GM21528 (cell line): ENCODE results near the gene DEDD.

Experiments
- ATAC-seq: cut with Tn5 transposase; IDR thresholded peaks from one replicate; pipeline ENCODE4 v1.9.1; 2021; ENCODE audit warnings: mild to moderate bottlenecking, moderate library complexity; ENCODE audit not compliant: unreplicated experiment, low FRiP score

The DEDD gene

DNA sequence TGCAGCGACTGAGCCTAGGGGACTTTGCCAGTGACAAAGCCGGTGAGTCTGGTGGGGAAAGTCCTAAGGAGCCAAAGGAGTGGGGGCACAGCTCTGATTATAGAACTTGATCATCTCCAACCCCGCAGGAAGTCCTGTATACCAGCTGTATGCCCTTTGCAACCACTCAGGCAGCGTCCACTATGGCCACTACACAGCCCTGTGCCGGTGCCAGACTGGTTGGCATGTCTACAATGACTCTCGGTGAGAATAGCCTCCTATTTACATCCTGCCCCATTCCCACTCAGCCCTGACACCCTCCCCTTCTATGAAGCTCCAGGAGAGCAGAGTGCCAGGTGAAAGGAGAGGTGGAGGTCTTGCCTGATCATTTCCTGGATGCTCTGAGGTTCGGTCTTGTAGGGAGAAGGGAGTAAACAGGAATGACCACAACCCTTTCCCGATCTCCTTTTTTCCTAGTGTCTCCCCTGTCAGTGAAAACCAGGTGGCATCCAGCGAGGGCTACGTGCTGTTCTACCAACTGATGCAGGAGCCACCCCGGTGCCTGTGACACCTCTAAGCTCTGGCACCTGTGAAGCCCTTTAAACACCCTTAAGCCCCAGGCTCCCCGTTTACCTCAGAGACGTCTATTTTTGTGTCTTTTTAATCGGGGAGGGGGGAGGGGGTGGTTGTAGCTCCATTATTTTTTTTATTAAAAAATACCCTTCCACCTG lies 32.6 kb upstream of the DEDD start:
- ATAC-seq = no peak

DNA sequence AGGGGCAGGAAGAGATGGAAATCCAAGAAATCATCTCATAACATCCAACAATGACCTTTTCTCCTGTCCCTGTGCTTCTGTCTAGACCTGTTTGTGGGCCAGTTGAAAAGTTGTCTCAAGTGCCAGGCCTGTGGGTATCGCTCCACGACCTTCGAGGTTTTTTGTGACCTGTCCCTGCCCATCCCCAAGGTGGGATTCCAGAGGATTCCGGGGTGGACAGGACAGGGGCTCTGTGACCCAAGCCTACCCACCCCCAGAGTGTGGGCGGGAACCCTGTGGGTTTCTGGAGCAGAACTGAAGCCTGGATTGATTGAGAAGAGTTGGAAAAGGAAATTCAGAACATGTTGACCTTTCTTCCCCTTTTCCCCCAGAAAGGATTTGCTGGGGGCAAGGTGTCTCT lies 31.3 kb upstream of the DEDD start:
- no peak for ATAC-seq

DNA sequence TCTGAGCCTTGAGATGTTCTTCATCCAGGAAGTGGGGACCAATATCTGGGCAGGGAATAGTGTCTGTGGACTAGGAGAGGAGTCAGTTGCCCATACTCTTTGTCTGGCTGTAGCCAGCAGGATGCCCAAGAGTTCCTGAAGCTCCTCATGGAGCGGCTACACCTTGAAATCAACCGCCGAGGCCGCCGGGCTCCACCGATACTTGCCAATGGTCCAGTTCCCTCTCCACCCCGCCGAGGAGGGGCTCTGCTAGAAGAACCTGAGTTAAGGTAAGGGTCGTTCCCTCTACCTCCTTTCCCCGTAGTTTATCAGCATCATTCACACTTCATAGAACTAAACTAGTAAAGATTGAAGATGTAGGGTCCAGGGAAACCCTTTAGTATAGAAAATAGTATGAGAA lies 30.3 kb upstream of the DEDD start:
- no peak for ATAC-seq

- no peak for ATAC-seq
Measured at GRCh38 chr1:161162052-161162451, 29.6 kb upstream of the DEDD start.

DNA sequence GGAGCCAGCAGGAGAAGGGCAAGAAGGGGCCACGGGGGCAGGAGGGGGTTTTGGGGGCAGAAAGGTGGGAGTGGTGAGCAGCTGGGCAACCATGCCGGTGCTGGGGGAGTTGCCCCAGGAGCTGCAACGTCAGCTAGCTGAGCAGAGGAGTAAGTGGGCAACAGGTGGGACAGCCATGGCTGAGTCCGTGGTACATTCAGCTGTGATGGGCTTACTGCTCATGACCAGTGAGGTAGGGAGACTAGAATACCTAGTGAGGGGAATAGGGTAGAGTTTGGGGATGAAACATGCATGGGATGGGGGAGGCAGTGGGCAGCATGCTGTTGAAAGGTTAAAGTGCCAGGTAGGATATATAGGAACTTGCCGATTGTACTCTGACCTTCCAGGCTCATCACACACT lies 29.2 kb upstream of the DEDD start:
- ATAC-seq = no peak

- ATAC-seq = no peak
Measured at GRCh38 chr1:161160671-161161145, 28.2 kb upstream of the DEDD start.

GRCh38 chr1:161159913-161160243 lies 27.4 kb upstream of the DEDD start:
- peak; percentile 3 for ATAC-seq

GRCh38 chr1:161159087-161159912 lies 26.8 kb upstream of the DEDD start, which contains the start of gene USP21:
Gene USP21 (plus strand): TSS chr1:161159500. CDS start chr1:161160641, 1,141 bp downstream.
- peak; percentile 59 for ATAC-seq

DNA sequence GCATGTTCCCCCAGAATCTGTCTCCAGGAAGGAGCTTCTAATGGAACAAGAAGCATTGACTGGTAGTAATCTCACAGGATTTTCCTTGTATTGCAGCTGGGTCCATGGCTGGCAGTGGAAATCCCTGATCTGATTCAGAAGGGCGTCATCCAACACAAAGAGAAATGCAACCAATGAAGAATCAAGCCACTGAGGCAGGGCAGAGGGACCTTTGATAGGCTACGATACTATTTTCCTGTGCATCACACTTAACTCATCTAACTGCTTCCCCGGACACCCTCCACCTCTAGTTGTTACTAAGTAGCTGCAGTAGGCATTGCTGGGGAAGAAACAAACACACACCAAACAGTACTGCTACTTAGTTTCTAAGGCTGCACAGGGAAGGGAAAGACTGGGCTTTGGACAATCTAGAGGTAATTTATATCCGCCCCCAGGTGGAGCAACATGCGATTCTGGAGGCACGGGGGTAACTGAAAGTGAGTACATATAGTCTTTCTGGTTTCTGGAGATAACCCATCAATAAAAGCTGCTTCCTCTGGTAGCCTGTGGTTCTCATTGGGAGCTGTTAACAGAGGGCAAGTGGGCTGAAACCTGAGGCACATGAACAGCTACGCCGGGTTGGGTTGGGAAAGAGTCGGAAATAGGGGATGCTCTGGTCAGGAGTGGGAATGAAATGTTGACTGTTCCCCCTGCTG lies 26.0 kb upstream of the DEDD start:
- peak; percentile 10 for ATAC-seq

GRCh38 chr1:161157867-161158266 lies 25.4 kb upstream of the DEDD start:
- ATAC-seq = no peak

GRCh38 chr1:161153682-161154337 lies 21.3 kb upstream of the DEDD start, which contains the start of gene UFC1:
Gene UFC1 (plus strand): TSS chr1:161153978. CDS start chr1:161153998, 20 bp downstream.
- ATAC-seq = peak; percentile 80

- no peak for ATAC-seq
Measured at GRCh38 chr1:161153176-161153575, 20.7 kb upstream of the DEDD start.

DNA sequence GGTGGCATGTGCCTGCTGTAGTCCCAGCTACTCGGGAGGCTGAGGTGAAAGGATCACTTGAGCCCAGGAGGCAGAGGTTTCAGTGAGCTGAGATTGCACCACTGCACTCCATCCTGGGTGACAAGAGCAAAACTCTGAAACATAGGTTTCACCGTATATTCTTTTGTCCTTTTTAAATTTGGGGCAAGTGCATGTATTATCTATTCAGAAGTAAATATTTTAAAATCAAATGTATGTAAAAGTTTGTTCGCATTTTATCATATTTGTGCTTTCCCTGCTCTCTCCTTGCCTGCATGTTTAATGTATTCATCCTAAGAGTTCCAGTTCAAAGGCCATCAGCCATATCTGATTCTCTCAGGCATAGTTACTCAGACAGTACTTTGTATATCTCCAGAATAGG lies 13.4 kb upstream of the DEDD start:
- ATAC-seq = no peak

DNA sequence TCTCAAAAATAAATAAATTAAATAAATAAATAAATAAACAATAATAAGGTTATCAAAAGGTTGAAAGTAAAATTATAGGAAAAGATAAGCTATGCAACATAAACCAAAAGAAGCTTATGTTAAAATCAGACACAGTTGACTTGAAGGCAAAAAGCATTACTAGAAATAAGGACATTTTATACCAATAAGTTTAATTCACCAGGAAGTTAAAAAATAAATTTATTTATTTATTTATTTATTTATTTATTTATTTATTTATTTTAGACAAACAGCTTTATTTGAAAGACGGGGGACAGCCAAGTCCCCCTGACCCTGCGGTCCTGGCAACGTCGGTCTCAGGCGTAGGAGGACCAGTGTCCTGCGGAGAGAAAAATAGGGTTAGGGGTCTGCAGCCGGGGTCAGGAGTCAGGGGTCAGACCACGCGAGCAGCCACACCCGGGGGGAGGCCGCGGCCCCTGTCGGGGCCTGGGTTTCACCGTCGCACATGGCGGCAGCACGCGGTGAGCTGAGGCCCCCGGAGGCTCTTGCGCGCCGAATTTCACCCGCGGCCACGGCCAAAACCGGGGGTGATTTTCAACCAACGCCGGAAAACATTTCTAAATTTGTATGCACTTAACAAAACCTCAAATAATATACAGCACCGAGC lies 8.4 kb upstream of the DEDD start:
- ATAC-seq = no peak

- no peak for ATAC-seq
Measured at GRCh38 chr1:161139766-161140165, 7.3 kb upstream of the DEDD start.

DNA sequence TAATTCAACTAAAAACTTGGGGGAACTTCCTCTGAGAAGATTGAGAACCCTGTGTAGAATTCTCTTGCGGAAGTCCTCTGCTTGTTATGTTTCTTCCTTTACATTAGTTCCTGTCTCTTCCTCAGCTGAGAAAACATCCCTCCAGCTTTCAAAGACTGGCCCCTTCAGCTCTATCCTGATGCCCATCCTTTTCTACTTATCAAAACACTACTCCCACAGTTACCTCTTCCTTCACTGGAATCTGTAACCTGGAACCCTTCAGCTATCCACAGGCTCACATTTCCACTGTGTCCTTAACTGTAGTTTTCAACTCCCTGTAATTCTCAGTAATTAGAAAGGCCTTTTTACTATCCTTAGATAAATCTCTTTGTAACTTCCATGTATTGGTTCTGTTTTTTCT lies 6.0 kb upstream of the DEDD start:
- ATAC-seq = no peak

- ATAC-seq = no peak
Measured at GRCh38 chr1:161137881-161138280, 5.4 kb upstream of the DEDD start.

- ATAC-seq = peak; percentile 13
Measured at GRCh38 chr1:161133220-161133740, 813 bp upstream of the DEDD start.

- ATAC-seq = no peak
Measured at GRCh38 chr1:161131523-161132409, 701 bp downstream of the DEDD start.
